ENCODE results near the gene AKAP13. TPM values are rescaled to one million over a fixed set of nuclear protein-coding genes. Genes with fewer than 3 reads are reported as not detected.

AKAP13 gene
- total and polyA plus RNA-seq, 2 of the 13 experiments (the other 11 are each of a cell fraction or from before 2014, with no cell fraction given) = 6.7 to 27.1 TPM

GRCh38 chr15:85687329-85687728 lies 306.9 kb downstream of the AKAP13 start:
- peaks cover 5 to 27% of the 10 kb centered on the region in 2 experiments; a peak in 4 of 5 replicates for H3K36me3 ChIP-seq (replicated peaks in 1 of 2; ENCODE audit: control insufficient read depth in 1 of 2, insufficient read depth in 2 of 2, low read length in 2 of 2)
- H2AFZ ChIP-seq (ENCODE audit: low read length) = no peak overlapping the region
- no peaks in the 10 kb centered on the region for H3K9me3 ChIP-seq (ENCODE audit: low read length)
- no TSS peak for BruUV-seq (replicated peaks)
- no peaks in the 10 kb centered on the region for H4K20me1 ChIP-seq (ENCODE audit: insufficient read depth, low read length)
- no peak overlapping the region for H3K9ac ChIP-seq (ENCODE audit: insufficient read depth, low read depth, low read length)
- 96% methylated on average over 2 of the region's 2 CpGs for WGBS (ENCODE audit: low lambda C conversion rate)
- H3K27me3 ChIP-seq (ENCODE audit: control insufficient read depth in 1 of 2, insufficient read depth in 2 of 2, low read length in 2 of 2) = no peaks in the 10 kb centered on the region
- peaks cover 6% of the 10 kb centered on the region; the same call in 1 of the 2 replicates for H3K4me1 ChIP-seq (ENCODE audit: insufficient read depth, low read length)
- no peaks in the 10 kb centered on the region for H3K79me2 ChIP-seq (ENCODE audit: insufficient read depth, low read length)
- CTCF ChIA-PET (ENCODE audit: low intra/inter-chr PET ratio, low total read pairs) = no interaction called here
- in situ Hi-C loops (cut with HindIII; ENCODE audit: extremely low pct_ligation_motif_present, low pct_unique_long_range_greater_than_20kb) = no loop called here
- intact Hi-C loops (cut with micrococcal nuclease; ENCODE audit: unreplicated experiment) = no loop called here
- POLR2A ChIA-PET = no interaction called here
- FAIRE-seq (no peak), ATAC-seq (no peak), DNase-seq (ENCODE audit: low spot score) (no peak)
- no peak for TF ChIP-seq ZNF644 (CRISPR knock-in tag; IDR thresholded peaks at IDR 0.05; ENCODE audit: low read depth)
- no peak for TF ChIP-seq ATM (IDR thresholded peaks at IDR 0.05; ENCODE audit: borderline replicate concordance)
- no peak for TF ChIP-seq ZNF18 (CRISPR knock-in tag; IDR thresholded peaks at IDR 0.05; ENCODE audit: insufficient replicate concordance)
- TF ChIP-seq ZNF713 (CRISPR knock-in tag; IDR thresholded peaks at IDR 0.05) = no peak
- no peak for TF ChIP-seq ZFP36L2 (CRISPR knock-in tag; IDR thresholded peaks at IDR 0.05)
- no peak for TF ChIP-seq GRHL1 (CRISPR knock-in tag; conservative IDR thresholded peaks at IDR 0.05)
- TF ChIP-seq AKAP8 (CRISPR knock-in tag; IDR thresholded peaks at IDR 0.05) = no peak
- TF ChIP-seq MEIS2 (CRISPR knock-in tag; IDR thresholded peaks at IDR 0.05) = no peak
- no peak for TF ChIP-seq ZNF512B (CRISPR knock-in tag; IDR thresholded peaks at IDR 0.05; ENCODE audit: borderline replicate concordance)
- no peak for TF ChIP-seq ELF3 (CRISPR knock-in tag; IDR thresholded peaks at IDR 0.05)
- no peak for TF ChIP-seq CBFB (CRISPR knock-in tag; IDR thresholded peaks at IDR 0.05)
- no peak for TF ChIP-seq SRSF9 (IDR thresholded peaks at IDR 0.05; ENCODE audit: borderline replicate concordance, insufficient read depth, low read depth, low read length, poor library complexity, severe bottlenecking)
- TF ChIP-seq SMC3 (IDR thresholded peaks at IDR 0.05; ENCODE audit: low read length) = no peak
- no peak for TF ChIP-seq TARDBP (CRISPR knock-in tag; IDR thresholded peaks at IDR 0.05)
- no peak for TF ChIP-seq ZNF678 (CRISPR knock-in tag; IDR thresholded peaks at IDR 0.05)
- no peak for TF ChIP-seq ZNF383 (CRISPR knock-in tag; IDR thresholded peaks at IDR 0.05; ENCODE audit: borderline replicate concordance)
- TF ChIP-seq HNRNPLL (IDR thresholded peaks at IDR 0.05; ENCODE audit: low read depth, low read length, poor library complexity, severe bottlenecking) = no peak
- TF ChIP-seq ZNF660 (CRISPR knock-in tag; IDR thresholded peaks at IDR 0.05; ENCODE audit: borderline replicate concordance, low read depth) = no peak
- H3K27ac ChIP-seq (ENCODE audit: extremely low read length, insufficient read depth, low read length) = no peak overlapping the region
- no peak overlapping the region for H3K4me3 ChIP-seq (replicated peaks in 1 of 3; ENCODE audit: insufficient read depth in 1 of 3, low read depth in 2 of 3, low read length in 3 of 3)
- H3K4me2 ChIP-seq (ENCODE audit: low read depth, low read length) = no peak overlapping the region
